Heart left ventricle (tissue), 13 donors: ENCODE results near the gene INCA1.

ENCODE experiments used
- CTCF ChIP-seq, 12 donors: fragments of 200-600 bp; sonication (generic) in 4 of 12; IDR thresholded peaks; one replicate each; pipeline versions ENCODE4 v1.5.0 to v1.8.0; 2018 to 2022; ENCODE audit warnings: antibody characterized with exemption in 12 of 12, mild to moderate bottlenecking in 5 of 12
- POLR2A ChIP-seq, 2 donors: fragments of 450-650 bp; IDR thresholded peaks; one replicate each; pipeline ENCODE4 v1.6.1; 2017; ENCODE audit warnings: antibody characterized with exemption in 2 of 2, mild to moderate bottlenecking in 2 of 2, moderate library complexity in 2 of 2
- donor health status: ischemic (EF 13 %, LVEDD 7.1; RV severe dilation, severe dysfunction).
- donor health status: DM: no; HTN: yes; CAD: no.
- donor health status: DM: no; HTN: no; CAD: no.
- donor health status: ischemic (EF 25% LVEDD 6.9; RV normal size, moderate dysfunction).
- donor health status: ischemic (EF 25% LVEDD 5.7; RV mildly dilated, moderate dysfunction).
- donor health status: ischemic (EF 35%, LVEDD 5.7; RV mildly dilated, moderate dysfunction).
- donor health status: nonischemic (EF 11% LVEDD 7.7; RV severe dilation, severe dysfunction).
- donor health status: DM: yes; HTN: yes; CAD: no.
- donor health status: PGD.
- donor health status: ischemic (EF 29% LVEDD 5.4; RV normal size, mild dysfunction).
- donor health status: nonischemic (EF 23%, LVEDD 6.1; RV moderate dilation, normal function).

DNA sequence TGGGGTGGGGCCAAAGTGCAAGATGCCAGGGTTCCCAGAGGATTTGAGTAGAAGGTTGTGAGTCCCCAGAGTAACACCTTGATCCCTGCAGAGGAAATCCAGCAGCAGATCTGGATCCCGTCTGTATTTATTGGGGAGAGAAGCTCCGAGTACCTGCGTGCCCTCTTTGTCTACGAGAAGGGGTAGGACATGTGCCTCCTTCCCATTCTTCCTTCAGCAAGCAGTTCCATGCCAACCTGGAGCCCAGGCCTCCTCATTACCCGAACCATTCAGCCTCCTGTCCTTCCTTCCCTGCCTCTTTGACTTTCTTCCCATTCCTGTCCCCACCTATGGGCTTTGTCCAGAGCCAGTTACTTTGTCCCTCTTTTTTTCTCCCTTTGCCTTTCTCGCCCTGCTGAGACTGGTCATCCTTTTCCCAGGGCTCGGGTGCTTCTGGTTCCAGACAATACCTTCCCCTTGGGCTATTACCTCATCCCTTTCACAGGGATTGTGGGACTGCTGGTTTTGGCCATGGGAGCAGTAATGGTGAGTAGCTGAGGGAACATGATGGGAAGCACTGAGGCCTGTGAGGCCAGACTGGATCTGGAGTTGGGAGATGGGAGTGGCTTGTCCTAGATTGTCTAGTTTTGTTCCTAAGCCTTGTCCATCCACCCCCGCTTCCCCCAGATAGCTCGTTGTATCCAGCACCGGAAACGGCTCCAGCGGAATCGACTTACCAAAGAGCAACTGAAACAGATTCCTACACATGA, 54.4 kb downstream of the INCA1 start:
- TF ChIP-seq CTCF (IDR thresholded peaks at IDR 0.05) (no peak), POLR2A (IDR thresholded peaks at IDR 0.05) (no peak)
